22Rv1 (cell line): ENCODE data around the gene ASMTL.

ENCODE experiments used
- H3K27ac ChIP-seq: fragments of 450-650 bp; 2 replicates; pipeline ENCODE4 v1.5.1; 2017
- CTCF ChIP-seq: fragments of 450-650 bp; IDR thresholded peaks from 2 replicates; pipeline ENCODE4 v1.5.1; 2017; ENCODE audit warnings: mild to moderate bottlenecking
- ZFX ChIP-seq: fragments of 450-650 bp; IDR thresholded peaks from 2 replicates; pipeline ENCODE4 v1.6.1; 2017; ENCODE audit warnings: antibody characterized with exemption, borderline replicate concordance

The ASMTL gene

DNA sequence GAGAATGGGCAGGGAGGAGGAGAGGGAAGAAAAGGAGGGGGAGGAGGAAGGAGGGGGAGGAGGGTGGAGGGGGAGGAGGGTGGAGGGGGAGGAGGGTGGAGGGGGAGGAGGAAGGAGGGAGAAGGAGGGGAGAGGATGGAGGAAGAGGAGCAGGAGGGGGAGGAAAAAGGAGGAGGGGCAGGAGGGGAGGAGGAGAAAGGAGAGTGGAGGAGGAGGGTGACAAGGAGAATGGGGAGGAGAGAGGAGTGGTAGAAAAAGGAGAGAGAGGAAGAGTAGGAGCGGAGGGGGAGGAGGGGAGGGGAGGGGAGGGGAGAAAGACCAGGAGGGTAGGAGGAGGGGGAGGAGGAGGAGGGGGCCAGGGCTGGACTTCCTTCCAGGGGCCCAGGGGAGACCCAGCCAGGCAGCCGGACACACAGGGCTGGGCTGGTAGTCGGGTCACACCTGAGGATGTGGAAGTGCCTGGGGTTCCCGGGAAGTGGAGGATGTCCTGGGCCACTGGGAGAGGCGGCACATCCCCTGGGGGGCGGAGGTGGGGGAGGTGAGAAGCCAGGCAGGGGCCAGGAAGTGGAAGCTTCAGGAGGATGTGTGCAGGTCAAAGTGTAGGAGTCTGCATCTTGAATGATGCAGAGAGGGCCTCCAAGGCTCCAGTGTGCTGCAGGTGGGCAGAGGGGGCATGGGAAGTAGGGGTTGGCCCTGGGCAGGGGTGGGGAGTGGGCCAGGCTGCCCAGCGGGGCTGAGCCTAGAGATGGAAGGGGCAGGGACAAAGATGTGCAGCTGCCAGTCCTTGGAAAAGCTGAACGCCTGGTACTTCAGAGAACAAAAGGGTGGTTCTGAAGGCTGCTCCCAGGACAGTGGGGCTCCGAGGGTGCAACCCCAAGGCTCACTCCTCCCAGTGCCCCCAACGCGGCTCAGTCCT lies 97.3 kb downstream of the ASMTL start:
- H3K27ac ChIP-seq = no peak overlapping the region
- TF ChIP-seq CTCF (no peak), ZFX (no peak)

GRCh38 chrX:1354036-1355019 lies 98.4 kb downstream of the ASMTL start:
- no peak overlapping the region for H3K27ac ChIP-seq
- TF ChIP-seq CTCF = no peak
- no peak for TF ChIP-seq ZFX
